Renal cortical epithelial cell (primary cell): ENCODE measurements around the gene MT1M. TPM values are rescaled to one million over a fixed set of nuclear protein-coding genes. Genes with fewer than 3 reads are reported as not detected.
A peak's percentile ranks its signal among the peaks of the same experiment; 100 is the strongest.
"Not testable (repeated sequence)": the region's sequence is repeated elsewhere in the genome, so short reads cannot be mapped to it uniquely, and the experiment has no call there.

Source experiments
- DNase-seq: peaks from one replicate; pipeline ENCODE4 v3.0.0-alpha.2; 2011; ENCODE audit warnings: low read depth
- total RNA-seq: library from RNA; depleted of rRNA; stranded (reverse); fragments of >200 nt; gene quantifications from 2 replicates; pipeline ENCODE4 v1.2.3, GENCODE V29; 2014

The MT1M gene
- total RNA-seq, result 2.8 and 38.0 TPM in 2 replicates

- DNase-seq, result no peak
Observed at GRCh38 chr16:56632156-56632847, at the start of gene MT1M. MT1M (plus strand) TSS chr16:56632659; CDS start chr16:56632732, 73 bp downstream.

- DNase-seq, result not testable (repeated sequence)
Observed at GRCh38 chr16:56582911-56583310, 49.5 kb upstream of the MT1M start.

- DNase-seq, result no peak
Observed at GRCh38 chr16:56583351-56584168, 48.9 kb upstream of the MT1M start.

GRCh38 chr16:56584276-56584675, 48.2 kb upstream of the MT1M start:
- DNase-seq, result no peak

GRCh38 chr16:56588781-56589140, 43.7 kb upstream of the MT1M start:
- no peak for DNase-seq

GRCh38 chr16:56589141-56590039, 43.1 kb upstream of the MT1M start, which contains the start of gene MT3:
MT3 (plus strand) TSS chr16:56589528; CDS start chr16:56589591, 63 bp downstream.
- DNase-seq, result no peak

GRCh38 chr16:56591377-56592060, 40.9 kb upstream of the MT1M start:
- DNase-seq, result no peak

GRCh38 chr16:56593573-56594291, 38.7 kb upstream of the MT1M start:
- DNase-seq, result no peak

GRCh38 chr16:56594292-56594619, 38.2 kb upstream of the MT1M start:
- DNase-seq, result no peak

- DNase-seq, result peak; percentile 30
Observed at GRCh38 chr16:56600398-56600999, 32.0 kb upstream of the MT1M start.

GRCh38 chr16:56601325-56601724, 31.1 kb upstream of the MT1M start:
- DNase-seq, result no peak

- DNase-seq, result peak; percentile 48
Observed at GRCh38 chr16:56603589-56603988, 28.9 kb upstream of the MT1M start.

GRCh38 chr16:56604966-56605365, 27.5 kb upstream of the MT1M start:
- no peak for DNase-seq

GRCh38 chr16:56605475-56605874, 27.0 kb upstream of the MT1M start:
- no peak for DNase-seq

GRCh38 chr16:56606071-56606475, 26.4 kb upstream of the MT1M start:
- DNase-seq, result no peak

- peak; percentile 92 for DNase-seq
Observed at GRCh38 chr16:56606476-56607108, 25.9 kb upstream of the MT1M start.

- DNase-seq, result peak; percentile 99
Observed at GRCh38 chr16:56607109-56607618, 25.3 kb upstream of the MT1M start.

- DNase-seq, result no peak
Observed at GRCh38 chr16:56607675-56608042, 24.8 kb upstream of the MT1M start.

- peak; percentile 89 for DNase-seq
Observed at GRCh38 chr16:56608043-56608875, 24.2 kb upstream of the MT1M start, which contains the start of gene MT2A. MT2A (plus strand) TSS chr16:56608584; CDS start chr16:56608656, 72 bp downstream.
